NCI-H774 (cell line): ENCODE results near the gene LMBRD2.
"Not testable (repeated sequence)": the region's sequence is repeated elsewhere in the genome, so short reads cannot be mapped to it uniquely, and the experiment has no call there.

Experiments used
- DNase-seq: peaks from one replicate; lab custom pipeline; 2025; lab: John Stamatoyannopoulos, UW

LMBRD2 gene

GRCh38 chr5:36161361-36161760, 9.7 kb upstream of the LMBRD2 start:
- DNase-seq = no peak

GRCh38 chr5:36160617-36161016, 8.9 kb upstream of the LMBRD2 start:
- no peak for DNase-seq

GRCh38 chr5:36158144-36158543, 6.5 kb upstream of the LMBRD2 start:
- no peak for DNase-seq

GRCh38 chr5:36156619-36157018, 4.9 kb upstream of the LMBRD2 start:
- no peak for DNase-seq

- DNase-seq = no peak
These were observed 4.5 kb upstream of the LMBRD2 start for GRCh38 chr5:36156121-36156601.

- DNase-seq = no peak
These were observed 3.6 kb upstream of the LMBRD2 start for GRCh38 chr5:36155291-36155690.

- DNase-seq = no peak
These were observed 2.0 kb upstream of the LMBRD2 start for GRCh38 chr5:36153726-36154125.

GRCh38 chr5:36153298-36153677, 1.6 kb upstream of the LMBRD2 start:
- no peak for DNase-seq

- no peak for DNase-seq
These were observed 924 bp upstream of the LMBRD2 start for GRCh38 chr5:36152324-36153297.

- peak; percentile 72 for DNase-seq
These were observed 832 bp downstream of the LMBRD2 start for GRCh38 chr5:36150676-36151433.

GRCh38 chr5:36147681-36148080, 4.0 kb downstream of the LMBRD2 start:
- no peak for DNase-seq

- no peak for DNase-seq
These were observed 5.3 kb downstream of the LMBRD2 start for GRCh38 chr5:36146390-36146789.

- no peak for DNase-seq
These were observed 6.4 kb downstream of the LMBRD2 start for GRCh38 chr5:36145311-36145710.

GRCh38 chr5:36138900-36139683, 12.6 kb downstream of the LMBRD2 start:
- DNase-seq = no peak

- DNase-seq = no peak
These were observed 15.1 kb downstream of the LMBRD2 start for GRCh38 chr5:36136581-36136980.

GRCh38 chr5:36135988-36136387, 15.7 kb downstream of the LMBRD2 start:
- DNase-seq = no peak

- DNase-seq = not testable (repeated sequence)
These were observed 18.7 kb downstream of the LMBRD2 start for GRCh38 chr5:36133009-36133408.

- DNase-seq = not testable (repeated sequence)
These were observed 22.0 kb downstream of the LMBRD2 start for GRCh38 chr5:36129666-36130065.

GRCh38 chr5:36128795-36129194, 22.9 kb downstream of the LMBRD2 start:
- DNase-seq = no peak

- DNase-seq = no peak
These were observed 25.8 kb downstream of the LMBRD2 start for GRCh38 chr5:36125868-36126267.

- no peak for DNase-seq
These were observed 40.4 kb downstream of the LMBRD2 start for GRCh38 chr5:36111238-36111637.
